CD4-positive, CD25-positive, alpha-beta regulatory T cell (primary cell): Measurements from ENCODE around the gene RNF126. TPM values are rescaled to one million over a fixed set of nuclear protein-coding genes. Genes with fewer than 3 reads are reported as not detected.

Experiments used
- ATAC-seq, 2 donors: fragments of 150-1000 bp; cut with Tn5 transposase; one replicate each; pipeline ENCODE4 v1.10.0; 2021; ENCODE audit warnings: low read depth in 2 of 2, moderate number of reproducible peaks in 2 of 2, moderate library complexity in 1 of 2
- DNase-seq, 3 donors: peaks; one replicate each; pipeline versions ENCODE4 v3.0.0 to v3.0.0-alpha.2; 2012 to 2022; ENCODE audit warnings: mixed read lengths in 1 of 3
- H3K27ac ChIP-seq: one replicate; pipeline ENCODE4 v1.7.0; 2013; ENCODE audit warnings: mild to moderate bottlenecking, low read length; ENCODE audit not compliant: insufficient read depth, poor library complexity, severe bottlenecking
- H3K27me3 ChIP-seq: one replicate; pipeline ENCODE4 v1.7.0; 2013; ENCODE audit warnings: low read length; ENCODE audit not compliant: control insufficient read depth, insufficient read depth
- H3K36me3 ChIP-seq: one replicate; pipeline ENCODE4 v1.7.0; 2013; ENCODE audit warnings: mild to moderate bottlenecking, low read length, moderate library complexity; ENCODE audit not compliant: control insufficient read depth, insufficient read depth
- H3K4me1 ChIP-seq: 2 replicates; pipeline ENCODE4 v1.7.0; 2013; ENCODE audit warnings: mild to moderate bottlenecking, low read length; ENCODE audit not compliant: insufficient read depth, control insufficient read depth, poor library complexity, severe bottlenecking
- H3K4me3 ChIP-seq: one replicate; pipeline ENCODE4 v1.7.0; 2013; ENCODE audit warnings: low read depth, mild to moderate bottlenecking, low read length, moderate library complexity
- H3K9me3 ChIP-seq, 2 experiments: 1 replicate in 1 of 2; 2 replicates in 1 of 2; pipeline ENCODE4 v1.7.0; 2013; ENCODE audit warnings: low read length in 2 of 2, mild to moderate bottlenecking in 1 of 2, moderate library complexity in 1 of 2; ENCODE audit not compliant: control insufficient read depth in 2 of 2
- H3K27ac Mint-ChIP-seq, 3 donors: one replicate each; pipeline ENCODE4 v1.8.0; 2020 to 2022; ENCODE audit warnings: mild to moderate bottlenecking in 3 of 3, mixed read lengths in 3 of 3, moderate library complexity in 2 of 3
- H3K27me3 Mint-ChIP-seq: one replicate; pipeline ENCODE4 v1.8.0; 2022; ENCODE audit warnings: mild to moderate bottlenecking, mixed read lengths
- H3K36me3 Mint-ChIP-seq: one replicate; pipeline ENCODE4 v1.8.0; 2020; ENCODE audit warnings: mixed read lengths
- H3K4me1 Mint-ChIP-seq, 4 donors: one replicate each; pipeline ENCODE4 v1.8.0; 2020 to 2022; ENCODE audit warnings: mixed read lengths in 4 of 4, mild to moderate bottlenecking in 1 of 4
- H3K4me3 Mint-ChIP-seq, 4 donors: one replicate each; pipeline ENCODE4 v1.8.0; 2020 to 2022; ENCODE audit warnings: mild to moderate bottlenecking in 4 of 4, mixed read lengths in 4 of 4, moderate library complexity in 3 of 4
- H3K9me3 Mint-ChIP-seq, 7 donors: one replicate each; pipeline ENCODE4 v1.8.0; 2020 to 2022; ENCODE audit warnings: mixed read lengths in 7 of 7, mild to moderate bottlenecking in 3 of 7, moderate library complexity in 2 of 7
- polyA plus RNA-seq, 4 donors: library from polyadenylated mRNA; unstranded; fragments of 300-500 nt; fragmentation: Illumina TruSeq; gene quantifications; one replicate each; pipeline ENCODE4 v1.2.3, GENCODE V29; 2021
- total RNA-seq: library from RNA; stranded (reverse); gene quantifications from one replicate; pipeline ENCODE4 v1.2.3, GENCODE V29; 2022

The RNF126 gene
- total and polyA plus RNA-seq, 5 donors from 2014 or later, result 57.2 to 124 (median 78.5) TPM

DNA sequence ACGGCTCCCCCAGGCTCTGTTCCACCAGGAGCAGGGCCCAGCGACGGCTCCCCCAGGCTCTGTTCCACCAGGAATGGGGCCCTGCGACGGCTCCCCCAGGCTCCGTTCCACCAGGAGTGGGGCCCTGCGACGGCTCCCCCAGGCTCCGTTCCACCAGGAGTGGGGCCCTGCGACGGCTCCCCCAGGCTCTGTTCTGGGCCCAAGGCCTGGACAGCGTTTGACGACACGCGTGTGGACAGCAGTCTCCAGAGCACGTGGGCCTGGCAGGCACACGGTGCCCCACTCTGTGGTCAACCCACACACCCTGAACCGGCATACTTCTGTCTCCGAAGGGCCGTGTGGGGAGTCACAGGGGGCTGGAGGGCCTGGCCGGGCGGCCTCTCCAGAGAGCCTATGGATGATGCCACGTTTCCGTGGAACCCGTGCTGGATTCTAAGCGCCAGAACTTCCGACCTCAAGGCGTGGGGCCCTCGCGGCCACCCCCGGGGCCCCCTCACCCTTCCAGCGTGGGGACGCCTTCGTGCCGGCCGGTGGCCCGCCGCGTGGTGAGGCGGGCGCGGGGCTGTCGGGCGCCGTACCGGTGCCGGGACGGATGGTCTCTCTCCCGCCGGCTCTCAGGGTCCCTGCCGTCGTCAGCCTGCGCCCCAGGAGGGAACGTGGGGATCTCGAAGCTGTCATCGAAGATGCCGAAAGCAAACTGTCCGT is 11.7 kb downstream of the RNF126 start:
- peaks cover 0 to 29% (median 8%) of the 10 kb centered on the region in 4 donors for H3K4me1 Mint-ChIP-seq

GRCh38 chr19:650121-650520 is 12.9 kb downstream of the RNF126 start:
- no peaks in the 10 kb centered on the region for H3K27me3 Mint-ChIP-seq
- Histone ChIP-seq H3K4me3 (no peak overlapping the region), H3K9me3 (no peaks in the 10 kb centered on the region), H3K27ac (no peak overlapping the region), H3K27me3 (no peaks in the 10 kb centered on the region), H3K36me3 (peaks cover 62% of the 10 kb centered on the region), H3K4me1 (peaks cover 6% of the 10 kb centered on the region)
- peaks cover 0 to 17% (median 1%) of the 10 kb centered on the region in 4 donors for H3K4me1 Mint-ChIP-seq
- DNase-seq (no peak), ATAC-seq (no peak)
- peaks cover 5% of the 10 kb centered on the region for H3K36me3 Mint-ChIP-seq
- peaks cover 0 to 1% (median 0%) of the 10 kb centered on the region in 7 donors for H3K9me3 Mint-ChIP-seq
- no peak overlapping the region for H3K4me3 Mint-ChIP-seq
- no peak overlapping the region for H3K27ac Mint-ChIP-seq

More for the DNA sequence above, 11.7 kb downstream of the RNF126 start:
- H3K27me3 Mint-ChIP-seq, result no peaks in the 10 kb centered on the region
- H3K36me3 ChIP-seq, result peaks cover 64% of the 10 kb centered on the region
- no peak overlapping the region for H3K27ac Mint-ChIP-seq
- peaks cover 14% of the 10 kb centered on the region for H3K4me1 ChIP-seq
- DNase-seq (no peak), ATAC-seq (no peak)
- H3K27ac ChIP-seq, result no peak overlapping the region
- peaks cover 9% of the 10 kb centered on the region for H3K36me3 Mint-ChIP-seq
- no peaks in the 10 kb centered on the region for H3K27me3 ChIP-seq
- H3K4me3 ChIP-seq, result no peak overlapping the region
- H3K9me3 ChIP-seq, result no peaks in the 10 kb centered on the region
- H3K4me3 Mint-ChIP-seq, result no peak overlapping the region
- peaks cover 0 to 1% (median 0%) of the 10 kb centered on the region in 7 donors for H3K9me3 Mint-ChIP-seq

- no peaks in the 10 kb centered on the region for H3K9me3 ChIP-seq
- no peak overlapping the region for H3K27ac ChIP-seq
- Mint-ChIP-seq H3K27ac (no peak overlapping the region), H3K27me3 (no peaks in the 10 kb centered on the region), H3K4me1 (peaks cover 0 to 10% (median 0%) of the 10 kb centered on the region in 4 donors), H3K4me3 (peak overlapping the region in 1 of 4 donors; percentile 60), H3K9me3 (peaks cover 0 to 1% (median 0%) of the 10 kb centered on the region in 7 donors), H3K36me3 (no peaks in the 10 kb centered on the region)
- H3K27me3 ChIP-seq, result no peaks in the 10 kb centered on the region
- peaks cover 3% of the 10 kb centered on the region for H3K4me1 ChIP-seq
- DNase-seq (no peak), ATAC-seq (no peak)
- peaks cover 58% of the 10 kb centered on the region for H3K36me3 ChIP-seq
- no peak overlapping the region for H3K4me3 ChIP-seq
Measured at GRCh38 chr19:648904-649801, 13.9 kb downstream of the RNF126 start.

DNA sequence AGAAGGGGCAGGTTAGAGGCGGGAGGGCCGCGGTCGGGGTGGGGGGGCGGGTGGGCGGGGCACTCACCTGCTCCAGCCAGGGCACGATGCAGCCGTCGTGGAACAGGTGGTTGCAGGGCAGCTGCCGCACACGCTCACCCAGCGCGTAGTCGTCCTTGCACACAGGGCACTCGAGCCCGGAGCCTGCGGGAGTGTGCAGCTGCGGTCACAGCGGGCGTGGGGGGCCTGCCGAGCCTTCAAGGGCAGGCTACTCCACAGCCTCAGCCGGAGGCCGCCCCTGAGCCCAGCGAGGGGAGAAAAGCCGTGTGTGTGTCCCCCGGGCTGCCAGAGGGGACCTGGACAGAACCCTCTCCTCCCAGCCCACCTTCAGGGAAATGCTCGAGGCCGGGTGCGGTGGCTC is 14.7 kb downstream of the RNF126 start:
- Mint-ChIP-seq H3K36me3 (no peaks in the 10 kb centered on the region), H3K27ac (no peak overlapping the region), H3K27me3 (no peaks in the 10 kb centered on the region), H3K4me1 (peaks cover 0 to 3% (median 0%) of the 10 kb centered on the region in 4 donors), H3K4me3 (peak overlapping the region in 1 of 4 donors; percentile 60), H3K9me3 (peaks cover 0 to 1% (median 0%) of the 10 kb centered on the region in 7 donors)
- DNase-seq (no peak), ATAC-seq (no peak)
- Histone ChIP-seq H3K27ac (no peak overlapping the region), H3K4me1 (peaks cover 3% of the 10 kb centered on the region), H3K9me3 (no peaks in the 10 kb centered on the region), H3K36me3 (peaks cover 52% of the 10 kb centered on the region), H3K4me3 (no peak overlapping the region), H3K27me3 (no peaks in the 10 kb centered on the region)

GRCh38 chr19:647566-648284 is 15.3 kb downstream of the RNF126 start:
- no peaks in the 10 kb centered on the region for H3K27me3 ChIP-seq
- no peaks in the 10 kb centered on the region for H3K27me3 Mint-ChIP-seq
- no peak overlapping the region for H3K27ac ChIP-seq
- no peaks in the 10 kb centered on the region for H3K9me3 ChIP-seq
- H3K36me3 Mint-ChIP-seq, result no peaks in the 10 kb centered on the region
- H3K4me1 ChIP-seq, result peaks cover 2% of the 10 kb centered on the region
- no peak overlapping the region for H3K4me3 ChIP-seq
- H3K36me3 ChIP-seq, result peaks cover 47% of the 10 kb centered on the region
- H3K4me1 Mint-ChIP-seq, result peaks cover 0 to 3% (median 0%) of the 10 kb centered on the region in 4 donors
- peaks cover 0 to 1% (median 0%) of the 10 kb centered on the region in 7 donors for H3K9me3 Mint-ChIP-seq
- no peak for DNase-seq
- no peak for ATAC-seq
- no peak overlapping the region for H3K27ac Mint-ChIP-seq
- H3K4me3 Mint-ChIP-seq, result no peak overlapping the region

DNA sequence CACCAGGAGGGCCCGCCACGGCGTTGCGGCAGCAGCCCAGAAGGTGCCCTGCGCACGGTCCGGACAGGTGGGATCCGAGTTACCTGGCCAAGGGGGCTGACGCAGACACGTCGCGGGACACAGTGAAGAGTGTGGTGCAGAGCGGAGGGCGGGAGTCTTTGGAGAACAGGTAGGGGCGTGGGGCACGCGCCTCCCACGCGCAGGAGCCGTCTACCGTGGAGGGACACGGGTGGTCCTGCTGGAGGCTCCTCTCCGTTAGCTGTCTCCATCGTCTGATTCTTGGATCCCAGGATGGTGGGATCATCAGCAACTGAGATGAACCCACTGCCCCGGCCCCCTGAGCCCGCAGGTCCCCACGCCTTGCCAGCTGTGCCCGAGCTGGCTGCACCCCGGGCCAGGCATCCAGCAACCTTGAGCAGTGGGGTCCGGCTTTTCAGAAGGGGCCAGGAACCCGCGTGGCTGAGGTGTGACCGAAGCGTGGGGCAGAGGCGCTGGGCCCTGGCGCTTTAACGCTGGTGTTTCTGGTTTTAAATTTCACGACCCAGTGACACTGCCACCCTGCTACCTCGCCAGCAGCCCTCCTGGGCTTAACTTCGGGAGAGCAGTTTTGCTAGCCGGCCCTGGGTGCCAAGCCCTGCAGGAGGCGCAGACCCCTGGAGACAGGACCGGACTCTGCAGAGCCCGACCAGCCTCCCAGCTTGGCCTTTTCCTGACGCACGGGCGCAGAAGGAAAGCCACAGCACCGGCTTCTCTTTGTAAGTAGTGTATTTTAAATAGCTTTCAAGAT is 16.0 kb downstream of the RNF126 start:
- DNase-seq (no peak), ATAC-seq (no peak)
- Mint-ChIP-seq H3K4me1 (peaks cover 0 to 3% (median 0%) of the 10 kb centered on the region in 4 donors), H3K27me3 (no peaks in the 10 kb centered on the region), H3K27ac (no peak overlapping the region), H3K9me3 (peaks cover 0 to 1% (median 0%) of the 10 kb centered on the region in 7 donors), H3K36me3 (no peaks in the 10 kb centered on the region), H3K4me3 (no peak overlapping the region)
- Histone ChIP-seq H3K4me3 (no peak overlapping the region), H3K27ac (no peak overlapping the region), H3K4me1 (no peaks in the 10 kb centered on the region), H3K27me3 (no peaks in the 10 kb centered on the region), H3K9me3 (no peaks in the 10 kb centered on the region), H3K36me3 (peaks cover 40% of the 10 kb centered on the region)
